Endothelial cell (in vitro differentiated cells): ENCODE results near the gene SUPT6H. TPM values are rescaled to one million over a fixed set of nuclear protein-coding genes. Genes with fewer than 3 reads are reported as not detected.

ENCODE experiments used
- DNase-seq: peaks from one replicate; pipeline ENCODE4 v3.0.0; 2021; ENCODE audit warnings: low spot score
- H3K27ac Mint-ChIP-seq: one replicate; pipeline ENCODE4 v1.8.0; 2021; ENCODE audit warnings: mixed read lengths, inconsistent platforms; ENCODE audit not compliant: unreplicated experiment
- H3K27me3 Mint-ChIP-seq: one replicate; pipeline ENCODE4 v1.8.0; 2021; ENCODE audit warnings: mild to moderate bottlenecking, moderate library complexity, mixed read lengths, inconsistent platforms; ENCODE audit not compliant: unreplicated experiment
- H3K36me3 Mint-ChIP-seq: one replicate; pipeline ENCODE4 v1.8.0; 2021; ENCODE audit warnings: mild to moderate bottlenecking, low read depth, mixed read lengths, inconsistent platforms; ENCODE audit not compliant: unreplicated experiment
- H3K4me1 Mint-ChIP-seq: one replicate; pipeline ENCODE4 v1.8.0; 2021; ENCODE audit warnings: mild to moderate bottlenecking, mixed read lengths, inconsistent platforms; ENCODE audit not compliant: unreplicated experiment
- H3K4me3 Mint-ChIP-seq: one replicate; pipeline ENCODE4 v1.8.0; 2021; ENCODE audit warnings: mild to moderate bottlenecking, mixed read lengths, inconsistent platforms; ENCODE audit not compliant: unreplicated experiment
- H3K9me3 Mint-ChIP-seq: one replicate; pipeline ENCODE4 v1.8.0; 2021; ENCODE audit warnings: mixed read lengths, inconsistent platforms; ENCODE audit not compliant: unreplicated experiment
- total RNA-seq: library from RNA; stranded (reverse); fragmentation: NEBNext Ultra II Directional; extraction: Animal tissue kit (Norgen Biotek cat#: 25700); gene quantifications from one replicate; pipeline ENCODE4 v1.2.1, GENCODE V29; 2021; ENCODE audit not compliant: unreplicated experiment
- TF ChIP-seq, protein P1 (sequence below): fragments of 200-600 bp; sonication (generic); IDR thresholded peaks from one replicate; pipeline ENCODE4 v1.5.0; 2021; ENCODE audit warnings: antibody characterized with exemption; ENCODE audit not compliant: unreplicated experiment

The SUPT6H gene
- total RNA-seq, 1 donor from 2014 or later: 87.4 TPM

DNA sequence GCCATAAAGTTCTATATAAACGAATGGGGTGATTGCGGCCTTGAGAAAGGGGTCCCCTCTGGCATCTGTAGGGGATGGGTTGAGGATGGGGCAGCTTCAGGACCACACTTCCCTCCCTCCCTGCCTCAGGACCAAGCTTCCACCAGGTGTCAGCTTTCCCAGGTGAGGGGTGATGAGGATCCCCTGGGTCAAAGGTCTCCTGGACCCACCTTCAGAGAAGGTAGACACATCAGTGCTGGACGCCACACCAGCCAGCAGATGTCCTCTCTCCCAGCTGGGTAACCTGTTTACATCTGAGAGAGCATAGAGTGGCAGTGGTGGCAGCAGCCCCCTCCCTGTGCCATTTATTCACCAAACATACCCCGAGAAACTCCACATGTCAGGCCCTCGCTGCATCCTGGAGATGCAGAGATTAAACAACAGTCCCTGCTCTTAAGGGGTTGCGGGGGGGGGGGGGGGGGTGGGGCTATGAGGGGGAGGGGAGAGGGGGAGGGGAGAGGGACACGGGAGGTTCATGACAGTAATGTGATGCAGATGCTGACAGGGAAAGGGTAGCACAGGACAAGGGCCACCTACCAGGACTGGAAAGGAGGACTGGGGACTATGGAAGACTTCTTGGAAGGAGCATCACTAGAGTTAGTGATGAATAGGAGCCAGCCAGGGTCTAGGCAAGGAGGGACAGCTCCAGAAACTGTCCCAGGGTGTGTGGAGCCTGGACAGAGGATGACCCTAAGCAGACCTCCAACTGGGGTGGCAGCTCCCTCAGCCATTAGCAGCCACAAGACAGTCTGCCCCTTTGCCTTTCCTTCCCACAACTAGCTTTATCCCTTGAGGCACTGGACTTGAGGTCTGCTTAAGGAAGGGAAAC is 44.7 kb downstream of the SUPT6H start:
- TF ChIP-seq, protein P1, sequence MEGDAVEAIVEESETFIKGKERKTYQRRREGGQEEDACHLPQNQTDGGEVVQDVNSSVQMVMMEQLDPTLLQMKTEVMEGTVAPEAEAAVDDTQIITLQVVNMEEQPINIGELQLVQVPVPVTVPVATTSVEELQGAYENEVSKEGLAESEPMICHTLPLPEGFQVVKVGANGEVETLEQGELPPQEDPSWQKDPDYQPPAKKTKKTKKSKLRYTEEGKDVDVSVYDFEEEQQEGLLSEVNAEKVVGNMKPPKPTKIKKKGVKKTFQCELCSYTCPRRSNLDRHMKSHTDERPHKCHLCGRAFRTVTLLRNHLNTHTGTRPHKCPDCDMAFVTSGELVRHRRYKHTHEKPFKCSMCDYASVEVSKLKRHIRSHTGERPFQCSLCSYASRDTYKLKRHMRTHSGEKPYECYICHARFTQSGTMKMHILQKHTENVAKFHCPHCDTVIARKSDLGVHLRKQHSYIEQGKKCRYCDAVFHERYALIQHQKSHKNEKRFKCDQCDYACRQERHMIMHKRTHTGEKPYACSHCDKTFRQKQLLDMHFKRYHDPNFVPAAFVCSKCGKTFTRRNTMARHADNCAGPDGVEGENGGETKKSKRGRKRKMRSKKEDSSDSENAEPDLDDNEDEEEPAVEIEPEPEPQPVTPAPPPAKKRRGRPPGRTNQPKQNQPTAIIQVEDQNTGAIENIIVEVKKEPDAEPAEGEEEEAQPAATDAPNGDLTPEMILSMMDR: no peak
- Mint-ChIP-seq H3K27me3 (peaks cover 18% of the 10 kb centered on the region), H3K4me1 (peaks cover 18% of the 10 kb centered on the region), H3K4me3 (no peak overlapping the region), H3K27ac (peak overlapping the region; percentile 72), H3K36me3 (peaks cover 37% of the 10 kb centered on the region), H3K9me3 (no peaks in the 10 kb centered on the region)
- no peak for DNase-seq

DNA sequence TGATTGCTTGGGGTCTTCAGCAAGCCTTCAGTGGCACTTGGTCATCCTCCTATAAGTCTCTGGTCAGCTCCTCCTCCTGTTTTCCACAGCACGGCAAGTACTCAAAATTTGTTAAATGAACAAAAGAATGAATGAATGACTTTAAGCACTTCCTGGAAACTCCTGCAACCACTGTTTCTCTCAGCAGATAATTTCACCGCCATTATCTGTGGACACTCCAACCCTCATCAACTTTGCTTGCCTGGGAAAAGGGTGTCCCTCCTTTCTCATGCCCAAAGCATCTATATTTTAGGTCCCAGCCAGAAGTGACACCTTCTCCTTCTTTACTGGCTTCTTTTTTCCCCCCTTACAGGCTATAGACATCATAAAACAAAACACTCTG is 45.3 kb downstream of the SUPT6H start:
- Mint-ChIP-seq H3K9me3 (no peaks in the 10 kb centered on the region), H3K27me3 (peaks cover 20% of the 10 kb centered on the region), H3K27ac (peak overlapping the region; percentile 72), H3K4me1 (peaks cover 20% of the 10 kb centered on the region), H3K36me3 (peaks cover 31% of the 10 kb centered on the region), H3K4me3 (peak overlapping the region; percentile 14)
- no peak for DNase-seq
- TF ChIP-seq, protein P1: no peak

DNA sequence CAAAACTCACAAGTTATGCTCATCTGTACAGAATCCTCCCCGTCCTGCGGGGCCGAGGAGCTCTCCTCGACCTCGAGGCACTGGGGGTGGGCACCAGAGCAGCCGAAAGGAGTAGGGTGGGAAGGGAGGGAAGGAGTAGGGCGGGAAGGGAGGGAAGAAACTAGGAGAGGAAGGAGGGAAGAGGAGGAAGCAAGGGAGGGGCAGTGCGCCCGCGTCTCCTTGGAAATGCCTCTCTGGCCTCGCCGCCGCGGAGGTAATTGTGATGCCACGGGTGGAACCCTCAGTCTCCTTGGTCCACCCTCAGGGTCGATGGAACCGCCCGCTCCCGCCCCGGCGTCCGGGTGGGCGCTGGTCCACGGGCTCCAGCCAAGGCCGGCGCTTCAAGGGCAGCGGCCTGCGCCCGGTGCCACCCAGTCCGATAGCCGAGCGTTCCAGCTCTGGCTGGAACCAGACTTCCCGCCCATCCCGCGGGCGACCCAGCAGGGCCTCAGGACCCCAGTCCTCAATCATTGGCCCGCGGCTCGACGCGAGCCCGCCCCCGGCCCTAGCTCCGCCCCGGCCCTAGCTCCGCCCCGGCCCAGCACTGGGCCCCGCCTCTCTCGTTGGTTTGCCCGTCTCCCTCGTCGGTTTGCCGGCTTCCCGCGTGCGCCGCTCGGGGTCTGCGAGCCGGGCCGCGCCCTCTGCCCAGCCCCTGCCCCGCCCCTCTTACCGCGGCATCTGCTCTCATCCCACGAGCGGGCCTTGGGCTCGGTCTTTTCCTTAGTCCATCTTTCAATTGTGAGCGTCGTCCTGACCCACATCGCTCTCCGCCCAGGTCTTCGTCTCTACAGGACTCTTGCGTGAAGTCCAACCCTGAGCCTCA is 49.1 kb downstream of the SUPT6H start:
- Mint-ChIP-seq H3K9me3 (no peaks in the 10 kb centered on the region), H3K27me3 (peaks cover 23% of the 10 kb centered on the region), H3K4me1 (peaks cover 17% of the 10 kb centered on the region), H3K36me3 (peaks cover 26% of the 10 kb centered on the region), H3K4me3 (peak overlapping the region; percentile 97), H3K27ac (peak overlapping the region; percentile 98)
- TF ChIP-seq, protein P1: no peak
- peak; percentile 97 for DNase-seq

- H3K9me3 Mint-ChIP-seq: no peaks in the 10 kb centered on the region
- peaks cover 17% of the 10 kb centered on the region for H3K4me1 Mint-ChIP-seq
- TF ChIP-seq, protein P1: no peak
Observed at GRCh38 chr17:28711723-28712031, 49.7 kb downstream of the SUPT6H start, which contains the start of gene PROCA1. Gene PROCA1 (minus strand): TSS chr17:28711888. CDS start chr17:28711660, 228 bp downstream.

More at GRCh38 chr17:28711723-28712031, 49.7 kb downstream of the SUPT6H start, which contains the start of gene PROCA1:
- Mint-ChIP-seq H3K4me3 (peak within 1 kb of the TSS; percentile 97), H3K27me3 (peaks cover 23% of the 10 kb centered on the region), H3K27ac (peak within 1 kb of the TSS; percentile 98), H3K36me3 (peaks cover 23% of the 10 kb centered on the region)
- DNase-seq: no peak
